Lung (tissue), 12 donors: Measurements from ENCODE around the gene KLHL20. TPM values are rescaled to one million over a fixed set of nuclear protein-coding genes. Genes with fewer than 3 reads are reported as not detected.
A peak's percentile ranks its signal among the peaks of the same experiment; 100 is the strongest.
"Not testable (repeated sequence)": the region's sequence is repeated elsewhere in the genome, so short reads cannot be mapped to it uniquely, and the experiment has no call there.

ENCODE experiments used
- ATAC-seq: fragments of 200-7000 bp; cut with Tn5 transposase; one replicate; pipeline ENCODE4 v1.9.1; 2020; ENCODE audit warnings: moderate number of reproducible peaks; ENCODE audit not compliant: insufficient read depth, low FRiP score
- DNase-seq, 3 donors: peaks; one replicate each; pipeline ENCODE4 v3.0.0-alpha.2; 2013 to 2017
- H3K27ac ChIP-seq, 2 donors: one replicate each; pipeline ENCODE4 v1.5.1; 2013; ENCODE audit warnings: mild to moderate bottlenecking in 2 of 2, moderate library complexity in 2 of 2, control low read depth in 1 of 2, inconsistent platforms in 1 of 2, low read depth in 1 of 2, low read length in 1 of 2
- H3K27me3 ChIP-seq, 3 donors: one replicate each; pipeline ENCODE4 v1.5.1; 2013; ENCODE audit warnings: low read length in 2 of 3; ENCODE audit not compliant: control insufficient read depth in 3 of 3, insufficient read depth in 3 of 3
- H3K36me3 ChIP-seq, 4 donors: one replicate each; pipeline ENCODE4 v1.5.1; 2013; ENCODE audit warnings: low read length in 4 of 4, mild to moderate bottlenecking in 1 of 4, moderate library complexity in 1 of 4; ENCODE audit not compliant: control insufficient read depth in 4 of 4, insufficient read depth in 4 of 4
- H3K4me1 ChIP-seq, 5 donors: one replicate each; pipeline ENCODE4 v1.5.1; 2013; ENCODE audit warnings: low read length in 5 of 5, mild to moderate bottlenecking in 2 of 5, moderate library complexity in 1 of 5; ENCODE audit not compliant: control insufficient read depth in 5 of 5, insufficient read depth in 5 of 5
- H3K4me3 ChIP-seq: one replicate; pipeline ENCODE4 v1.5.1; 2013; ENCODE audit warnings: mild to moderate bottlenecking, control low read depth, moderate library complexity
- H3K9ac ChIP-seq, 2 donors: one replicate each; pipeline ENCODE4 v1.5.1; 2013; ENCODE audit warnings: low read length in 2 of 2, control low read depth in 1 of 2; ENCODE audit not compliant: insufficient read depth in 1 of 2
- H3K9me3 ChIP-seq, 4 donors: one replicate each; pipeline ENCODE4 v1.5.1; 2013; ENCODE audit warnings: low read length in 3 of 4, mild to moderate bottlenecking in 1 of 4, moderate library complexity in 1 of 4; ENCODE audit not compliant: control insufficient read depth in 4 of 4, insufficient read depth in 3 of 4
- CTCF ChIP-seq: IDR thresholded peaks from 2 replicates; pipeline ENCODE4 v1.5.1; 2012; ENCODE audit warnings: mild to moderate bottlenecking; ENCODE audit errors: control extremely low read depth, extremely low read depth
- WGBS, 2 donors: extraction: QIAGEN DNeasy Blood & Tissue Kit; methylation state at CpG; one replicate each; pipeline ENCODE4 v1.1.7; 2013; 5-methylcytosine and 5-hydroxymethylcytosine counted together
- polyA plus RNA-seq, 2 donors: library from polyadenylated mRNA; stranded (reverse); fragments of 200-250 nt; gene quantifications; one replicate each; pipeline ENCODE4 v1.2.1, GENCODE V29; 2013
- total RNA-seq, 2 donors: library from RNA; depleted of rRNA in 1 of 2; stranded (reverse); fragments of >200 nt in 1 of 2; gene quantifications; one replicate each; pipeline ENCODE4 v1.2.1, GENCODE V29; 2014 to 2021
- donor health status: control.
- donor health status: control.
- donor health status: Bipolar disorder and iron deficiency.
- donor health status: healthy.
- donor health status: DM: yes; HTN: yes; CAD: no.

Gene KLHL20
- total and polyA plus RNA-seq, 4 donors: 5.8 to 38.4 (median 17.2) TPM

GRCh38 chr1:173715538-173715844 is 710 bp downstream of the KLHL20 start:
- 0 to 1% methylated on average over 8 of the region's 8 CpGs for WGBS, 2 donors
- DNase-seq: no peak
- no peak for ATAC-seq

DNA sequence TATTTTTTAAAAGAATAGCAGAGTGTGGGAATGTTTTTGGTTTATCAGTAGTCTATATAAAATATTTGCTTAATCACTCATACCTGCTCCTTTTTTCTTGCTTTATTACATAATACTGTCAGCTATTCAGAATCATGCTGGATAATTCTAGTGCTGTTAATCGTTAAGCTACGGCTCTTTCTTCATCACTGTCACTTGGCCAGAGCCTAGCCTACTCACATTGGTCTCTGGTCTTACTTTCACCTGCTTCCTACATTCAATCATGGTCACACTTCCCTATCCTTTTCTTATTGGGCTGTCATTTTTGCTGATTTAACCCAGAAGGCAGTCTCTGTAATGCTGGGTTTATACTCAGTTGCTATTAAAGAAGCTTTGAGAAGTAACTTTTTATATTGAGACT is 2.5 kb downstream of the KLHL20 start:
- Histone ChIP-seq H3K27me3 (peaks cover 0 to 3% (median 0%) of the 10 kb centered on the region in 3 donors), H3K27ac (no peak overlapping the region), H3K9ac (no peak overlapping the region), H3K4me1 (peaks cover 0 to 7% (median 4%) of the 10 kb centered on the region in 5 donors), H3K9me3 (no peaks in the 10 kb centered on the region), H3K4me3 (no peak overlapping the region), H3K36me3 (peaks cover 0 to 8% (median 1%) of the 10 kb centered on the region in 4 donors)
- DNase-seq (peak in 1 of 3 donors; percentile 5), ATAC-seq (no peak)
- TF ChIP-seq CTCF: no peak
- WGBS, 2 donors: 69 to 83% methylated on average over 2 of the region's 2 CpGs

More at GRCh38 chr1:173715538-173715844, 710 bp downstream of the KLHL20 start:
- Histone ChIP-seq H3K4me1 (peaks cover 0 to 7% (median 4%) of the 10 kb centered on the region in 5 donors), H3K9ac (peak overlapping the region; percentile 85 to 98), H3K27me3 (peaks cover 0 to 7% (median 0%) of the 10 kb centered on the region in 3 donors), H3K36me3 (peaks cover 0 to 7% (median under 1%) of the 10 kb centered on the region in 4 donors), H3K4me3 (peak overlapping the region; percentile 91), H3K27ac (peak overlapping the region; percentile 91 to 98), H3K9me3 (no peaks in the 10 kb centered on the region)
- no peak for TF ChIP-seq CTCF

DNA sequence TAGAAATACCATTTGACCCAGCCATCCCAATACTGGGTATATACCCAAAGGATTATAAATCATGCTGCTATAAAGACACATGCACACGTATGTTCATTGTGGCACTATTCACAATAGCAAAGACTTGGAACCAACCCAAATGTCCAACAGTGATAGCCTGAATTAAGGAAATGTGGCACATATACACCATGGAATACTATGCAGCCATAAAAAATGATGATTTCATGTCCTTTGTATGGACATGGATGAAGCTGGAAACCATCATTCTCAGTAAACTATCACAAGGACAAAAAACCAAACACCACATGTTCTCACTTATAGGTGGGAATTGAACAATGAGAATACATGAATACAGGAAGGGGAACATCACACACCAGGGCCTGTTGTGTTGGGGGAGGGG is 16.6 kb downstream of the KLHL20 start:
- DNase-seq, H3K9me3 ChIP-seq, H3K4me1 ChIP-seq, H3K27me3 ChIP-seq, H3K4me3 ChIP-seq, H3K9ac ChIP-seq, ATAC-seq, H3K27ac ChIP-seq: not testable (repeated sequence)
- WGBS, 2 donors: 86 to 95% methylated on average over 1 of the region's 1 CpG
- peaks cover 6 to 15% (median 10%) of the 10 kb centered on the region in 4 donors for H3K36me3 ChIP-seq

DNA sequence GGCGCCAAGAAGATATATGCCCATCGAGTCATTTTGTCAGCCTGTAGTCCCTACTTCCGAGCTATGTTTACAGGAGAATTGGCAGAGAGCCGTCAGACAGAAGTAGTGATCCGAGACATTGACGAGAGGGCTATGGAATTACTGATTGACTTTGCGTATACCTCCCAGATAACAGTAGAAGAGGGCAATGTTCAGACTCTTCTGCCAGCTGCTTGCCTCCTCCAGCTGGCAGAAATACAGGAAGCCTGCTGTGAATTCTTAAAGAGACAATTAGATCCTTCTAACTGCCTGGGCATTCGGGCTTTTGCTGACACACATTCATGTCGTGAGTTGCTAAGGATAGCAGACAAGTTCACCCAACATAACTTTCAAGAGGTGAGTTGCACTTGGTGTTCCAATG is 19.1 kb downstream of the KLHL20 start:
- no peaks in the 10 kb centered on the region for H3K27me3 ChIP-seq
- ATAC-seq (no peak), DNase-seq (no peak)
- H3K4me3 ChIP-seq: no peak overlapping the region
- H3K9ac ChIP-seq: no peak overlapping the region
- H3K4me1 ChIP-seq: no peaks in the 10 kb centered on the region
- no peak overlapping the region for H3K27ac ChIP-seq
- peaks cover 6 to 18% (median 10%) of the 10 kb centered on the region in 4 donors for H3K36me3 ChIP-seq
- 89 to 90% methylated on average over 9 of the region's 9 CpGs for WGBS, 2 donors
- TF ChIP-seq CTCF: no peak
- H3K9me3 ChIP-seq: no peaks in the 10 kb centered on the region

- H3K4me3 ChIP-seq, ATAC-seq, H3K27me3 ChIP-seq, H3K9me3 ChIP-seq, H3K4me1 ChIP-seq, H3K9ac ChIP-seq, H3K27ac ChIP-seq, DNase-seq: not testable (repeated sequence)
- H3K36me3 ChIP-seq: peaks cover 7 to 23% (median 14%) of the 10 kb centered on the region in 4 donors
- 96 to 100% methylated on average over 2 of the region's 2 CpGs for WGBS, 2 donors
These were observed 21.3 kb downstream of the KLHL20 start for GRCh38 chr1:173736104-173736503.
